HG02852 (cell line): Measurements from ENCODE around the gene STAT3.
"Not testable (repeated sequence)": the region's sequence is repeated elsewhere in the genome, so short reads cannot be mapped to it uniquely, and the experiment has no call there.

Experiments used
- ATAC-seq: cut with Tn5 transposase; IDR thresholded peaks from one replicate; pipeline ENCODE4 v1.9.1; 2021; ENCODE audit warnings: mild to moderate bottlenecking, moderate library complexity; ENCODE audit not compliant: unreplicated experiment

Gene STAT3

DNA sequence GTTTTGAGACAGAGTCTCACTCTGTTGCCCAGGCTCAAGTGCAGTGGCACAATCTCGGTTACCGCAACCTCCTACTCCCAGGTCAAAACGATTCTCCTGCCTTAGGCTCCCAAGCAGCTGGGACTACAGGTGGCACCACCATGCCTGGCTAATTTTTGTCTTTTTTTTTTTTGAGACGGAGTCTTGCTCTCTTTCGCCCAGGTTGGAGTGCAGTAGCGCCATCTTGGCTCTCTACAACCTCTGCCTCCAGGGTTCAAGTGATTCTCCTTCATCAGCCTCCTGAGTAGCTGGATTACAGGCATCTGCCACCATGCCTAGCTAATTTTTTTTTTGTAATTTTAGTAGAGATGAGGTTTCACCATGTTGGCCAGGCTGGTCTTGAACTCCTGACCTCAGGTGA lies 70.3 kb downstream of the STAT3 start:
- not testable (repeated sequence) for ATAC-seq

DNA sequence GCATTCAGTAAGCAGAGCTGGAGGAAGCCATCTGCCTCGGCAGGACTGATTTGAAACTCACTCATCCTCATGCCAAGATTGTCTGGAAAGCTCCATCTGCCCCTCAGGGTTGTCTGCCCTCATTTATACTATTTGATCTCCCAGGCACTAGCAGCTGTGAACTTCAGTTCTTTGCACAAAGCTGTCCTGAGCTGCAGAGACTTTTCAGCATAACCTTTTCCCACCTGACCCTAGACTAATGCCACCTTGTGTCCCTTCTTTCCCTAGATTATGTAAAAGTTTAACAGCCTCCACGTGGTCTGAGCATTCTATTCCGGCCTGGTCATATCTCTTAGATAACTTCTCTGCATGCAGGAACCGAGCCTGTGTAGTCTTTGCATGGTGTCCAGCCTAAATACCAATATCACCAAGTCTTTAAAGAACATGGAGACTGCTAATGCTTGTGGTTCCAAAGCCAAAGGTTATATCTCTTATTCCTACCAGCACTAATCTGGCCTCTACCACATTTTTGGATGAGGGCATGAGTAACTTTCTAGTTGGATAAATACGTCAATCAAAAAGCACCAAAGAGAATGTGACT lies 70.9 kb downstream of the STAT3 start:
- ATAC-seq = no peak

DNA sequence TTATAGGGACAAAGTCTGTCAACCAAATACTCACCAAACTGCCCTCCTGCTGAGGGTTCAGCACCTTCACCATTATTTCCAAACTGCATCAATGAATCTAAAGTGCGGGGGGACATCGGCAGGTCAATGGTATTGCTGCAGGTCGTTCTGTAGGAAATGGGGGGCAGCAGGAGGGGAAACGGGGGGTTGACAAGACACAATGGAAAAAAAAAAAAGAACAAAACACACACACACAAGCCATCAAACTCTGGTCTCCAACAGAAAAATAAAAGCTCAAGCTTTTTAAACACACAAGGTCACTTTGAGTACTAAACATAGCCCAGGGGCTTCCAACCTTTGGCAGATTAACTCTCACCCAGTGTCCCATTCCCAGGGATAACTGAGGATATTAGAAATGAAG lies 71.5 kb downstream of the STAT3 start:
- ATAC-seq = no peak

GRCh38 chr17:42315402-42316156 lies 72.7 kb downstream of the STAT3 start:
- ATAC-seq = no peak

DNA sequence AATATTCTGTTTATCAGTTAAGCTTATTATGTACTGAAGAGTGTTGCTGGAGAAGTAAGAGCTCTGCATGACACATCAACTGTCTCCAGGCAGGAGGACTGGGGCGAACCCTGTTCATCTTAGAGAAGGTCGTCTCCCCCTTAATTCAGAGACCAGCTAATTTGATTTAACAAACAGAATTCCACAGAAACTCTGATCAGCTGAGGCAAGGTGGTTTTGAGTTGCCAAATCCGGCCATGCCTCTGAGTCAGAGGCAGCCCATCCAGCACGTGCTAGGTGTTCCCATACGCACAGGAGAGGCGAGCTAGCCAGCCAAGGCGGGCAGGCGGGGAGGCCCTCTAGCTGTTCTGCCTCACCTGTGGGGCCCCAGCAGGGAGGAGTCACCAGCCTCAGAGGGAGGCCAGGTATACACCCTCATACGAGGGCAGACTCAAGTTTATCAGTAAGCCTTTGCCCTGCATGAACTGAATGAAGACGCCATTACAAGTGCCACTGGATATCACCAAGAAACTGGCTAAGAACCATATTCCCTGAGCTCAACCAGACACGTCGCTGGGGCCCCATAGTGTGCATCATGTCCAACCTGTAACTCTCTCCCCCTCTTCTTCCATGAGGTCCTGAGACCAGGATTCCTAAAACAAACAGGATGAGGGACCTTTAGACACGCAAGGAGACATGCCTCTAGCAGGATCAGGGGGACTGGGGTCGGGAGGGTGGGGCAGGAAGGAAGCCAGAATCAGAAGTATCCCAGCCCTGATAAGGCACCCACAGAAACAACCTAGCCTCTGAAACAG lies 74.3 kb downstream of the STAT3 start:
- ATAC-seq = no peak

DNA sequence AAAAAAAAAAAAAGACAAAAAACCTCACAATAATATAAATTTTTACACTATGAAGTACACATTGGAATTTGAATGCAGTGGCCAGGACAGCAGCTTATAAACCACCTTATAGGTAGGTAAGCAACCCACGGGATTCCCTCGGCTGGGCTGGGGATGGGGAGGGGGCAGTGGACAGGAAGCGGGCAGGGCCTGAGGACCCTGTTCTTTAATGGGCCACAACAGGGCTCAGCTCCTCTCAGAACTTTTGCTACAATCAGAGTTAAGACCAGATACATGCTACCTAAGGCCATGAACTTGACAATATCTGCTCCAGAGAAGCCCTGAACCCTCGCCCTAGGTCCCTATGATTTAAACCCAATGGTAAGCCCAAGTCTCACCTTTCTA lies 74.9 kb downstream of the STAT3 start:
- ATAC-seq = no peak

GRCh38 chr17:42312285-42313130 lies 75.7 kb downstream of the STAT3 start:
- ATAC-seq = no peak

DNA sequence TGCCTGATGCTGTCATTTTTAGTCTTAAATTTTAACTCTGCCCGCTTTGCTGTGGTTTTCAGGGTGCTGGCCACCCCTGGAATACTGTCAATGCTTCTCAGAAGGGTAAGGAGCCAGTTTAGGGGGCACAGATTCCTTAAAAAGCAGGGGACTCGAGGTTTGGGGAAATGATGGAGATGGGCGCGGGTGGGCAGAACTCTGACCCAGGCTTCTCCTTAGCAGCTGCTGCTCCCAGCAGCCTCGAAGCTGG lies 76.3 kb downstream of the STAT3 start:
- no peak for ATAC-seq

GRCh38 chr17:42311240-42312034 lies 76.8 kb downstream of the STAT3 start:
- no peak for ATAC-seq

DNA sequence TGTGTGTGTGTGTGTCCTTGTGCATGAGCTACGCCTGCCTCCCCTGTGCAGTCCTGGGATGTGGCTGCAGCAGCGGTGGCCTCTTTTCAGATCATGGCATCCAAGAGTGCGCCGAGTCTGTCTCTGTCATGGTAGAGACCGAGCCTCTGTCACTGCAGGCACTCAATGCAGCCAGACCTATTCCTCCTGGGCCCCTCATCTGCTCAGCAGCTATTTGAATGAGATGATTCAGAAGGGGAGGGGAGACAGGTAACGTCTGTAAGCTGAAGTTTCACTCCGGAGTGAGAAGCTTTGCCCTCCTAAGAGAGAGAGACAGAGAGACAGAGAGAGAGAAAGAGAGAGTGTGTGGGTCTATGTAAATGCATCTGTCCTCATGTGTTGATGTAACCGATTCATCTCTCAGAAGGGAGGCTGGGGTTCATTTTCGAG lies 77.4 kb downstream of the STAT3 start:
- no peak for ATAC-seq

DNA sequence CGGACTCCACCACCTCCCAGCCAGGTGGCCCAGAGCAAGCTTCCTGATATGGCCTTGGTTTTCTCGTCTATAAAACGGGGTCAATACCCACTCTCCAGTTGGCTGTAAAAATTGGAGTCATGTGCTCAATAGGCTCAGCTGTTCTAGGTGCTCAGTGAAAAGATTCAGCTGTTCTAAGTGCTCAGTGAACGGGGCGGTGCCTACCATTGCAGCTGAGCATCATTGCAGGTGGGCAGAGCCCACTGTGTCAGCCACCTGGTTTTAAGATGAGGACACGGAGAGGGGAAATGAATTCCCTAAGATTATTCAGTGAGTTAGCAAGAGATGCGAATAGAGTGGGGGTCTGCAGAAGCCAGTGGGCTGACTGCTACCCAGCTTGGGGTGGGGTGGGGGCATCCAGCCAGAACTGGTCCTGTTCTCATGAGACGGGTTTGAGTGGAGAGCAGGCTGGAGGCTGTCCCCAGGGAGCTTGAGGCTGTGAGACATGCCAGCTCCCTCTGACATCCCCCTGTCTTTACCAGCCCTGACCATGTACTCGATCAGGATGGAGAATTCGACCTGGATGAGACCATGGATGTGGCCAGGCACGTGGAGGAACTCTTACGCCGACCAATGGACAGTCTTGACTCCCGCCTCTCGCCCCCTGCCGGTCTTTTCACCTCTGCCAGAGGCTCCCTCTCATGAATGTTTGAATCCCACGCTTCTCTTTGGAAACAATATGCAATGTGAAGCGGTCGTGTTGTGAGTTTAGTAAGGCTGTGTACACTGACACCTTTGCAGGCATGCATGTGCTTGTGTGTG lies 78.1 kb downstream of the STAT3 start:
- no peak for ATAC-seq

- ATAC-seq = no peak
Observed at GRCh38 chr17:42309142-42309541, 79.1 kb downstream of the STAT3 start.

DNA sequence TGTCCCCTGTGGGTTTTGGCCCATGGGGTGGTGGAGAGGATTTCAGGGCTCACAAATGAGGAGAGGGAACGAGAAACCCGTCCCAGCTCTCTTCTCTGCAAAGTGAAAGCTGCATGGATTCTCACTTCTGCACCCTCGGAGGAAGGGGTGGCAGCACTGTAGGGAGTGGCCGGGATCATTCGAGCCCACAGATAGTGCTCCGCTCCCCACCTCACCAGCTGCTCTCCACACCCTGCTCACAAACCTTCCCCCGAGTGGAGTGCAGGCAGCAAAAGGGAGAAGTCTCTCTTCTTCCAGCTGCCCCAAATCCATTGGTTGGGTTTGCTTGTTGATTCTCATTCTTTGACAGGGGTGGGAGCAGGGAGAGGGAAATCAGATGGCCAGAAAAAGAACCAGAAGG lies 79.8 kb downstream of the STAT3 start:
- ATAC-seq = no peak

GRCh38 chr17:42307362-42307927 lies 80.8 kb downstream of the STAT3 start:
- ATAC-seq = no peak

DNA sequence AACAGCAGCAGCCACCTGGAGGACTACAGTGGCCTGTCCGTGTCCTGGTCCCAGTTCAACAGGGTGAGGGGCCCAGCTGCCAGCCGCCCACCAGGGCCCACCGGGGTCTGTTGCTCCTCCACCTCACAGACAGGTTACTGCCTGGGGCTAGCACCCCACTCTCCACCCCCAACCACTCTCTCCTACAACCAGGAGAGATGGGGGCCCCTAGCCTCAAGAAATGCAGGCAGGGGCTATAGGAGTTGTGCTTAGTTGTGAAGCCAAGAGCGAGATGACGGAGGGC lies 81.9 kb downstream of the STAT3 start:
- no peak for ATAC-seq

GRCh38 chr17:42305543-42306384 lies 82.5 kb downstream of the STAT3 start:
- no peak for ATAC-seq

GRCh38 chr17:42305031-42305330 lies 83.3 kb downstream of the STAT3 start:
- ATAC-seq = not testable (repeated sequence)

DNA sequence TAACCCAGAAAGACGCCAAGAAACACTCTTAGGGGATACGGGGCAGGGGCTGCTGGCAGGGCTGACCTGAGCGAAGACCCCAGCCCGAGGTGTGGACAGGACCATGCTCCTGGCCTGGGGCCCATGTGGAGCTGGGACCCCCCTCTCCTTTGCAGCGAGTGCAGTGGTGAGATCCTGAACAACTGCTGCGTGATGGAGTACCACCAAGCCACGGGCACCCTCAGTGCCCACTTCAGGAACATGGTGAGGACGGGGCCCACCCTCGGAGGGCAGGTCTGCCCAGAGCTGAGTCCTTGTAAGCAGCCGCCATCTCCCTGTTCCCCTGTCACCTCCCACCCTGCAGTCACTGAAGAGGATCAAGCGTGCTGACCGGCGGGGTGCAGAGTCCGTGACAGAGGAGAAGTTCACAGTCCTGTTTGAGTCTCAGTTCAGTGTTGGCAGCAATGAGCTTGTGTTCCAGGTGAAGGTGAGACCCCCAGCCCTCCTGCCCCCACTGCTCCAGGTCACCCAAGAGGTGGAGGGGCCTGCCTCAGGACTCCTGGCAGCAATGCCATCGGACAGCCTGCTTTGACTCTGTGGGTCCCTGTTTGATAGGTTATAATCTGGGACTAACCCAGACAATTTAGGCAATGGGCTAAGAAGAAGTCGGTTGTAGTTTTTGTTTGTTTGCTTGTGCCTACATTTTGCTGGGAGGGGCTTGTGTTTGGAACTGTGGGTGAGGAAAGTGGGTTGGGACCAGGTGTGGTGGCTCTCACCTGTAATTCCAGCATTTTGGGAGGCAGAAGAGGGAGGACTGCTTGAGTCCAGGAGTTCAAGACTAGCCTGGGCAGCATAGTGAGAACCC lies 83.8 kb downstream of the STAT3 start:
- no peak for ATAC-seq
